Measurements from ENCODE around the gene MTRFR.

MTRFR gene

GRCh38 chr12:123223241-123223668 is 10.0 kb upstream of the MTRFR start:
- no peaks in the 10 kb centered on the region for H3K4me1 ChIP-seq (ENCODE audit: low read length)
- no peak overlapping the region for H3K9ac ChIP-seq (ENCODE audit: low read length)
- H3K4me3 ChIP-seq (ENCODE audit: low read length): no peak overlapping the region
- H3K79me2 ChIP-seq (ENCODE audit: low read length): peaks cover 7% of the 10 kb centered on the region
- TF ChIP-seq EZH2phosphoT487 (IDR thresholded peaks at IDR 0.05; ENCODE audit: low read depth) (no peak), CTCF (IDR thresholded peaks at IDR 0.05; ENCODE audit: low read depth, low read length) (no peak)
- H2AFZ ChIP-seq (ENCODE audit: low read depth, low read length): no peak overlapping the region
- no peaks in the 10 kb centered on the region for H3K9me3 ChIP-seq (ENCODE audit: insufficient read depth, low read length)
- H3K36me3 ChIP-seq (replicated peaks; ENCODE audit: low read depth, low read length): peaks cover 21% of the 10 kb centered on the region
- H3K4me2 ChIP-seq (ENCODE audit: low read length): no peak overlapping the region
- no peaks in the 10 kb centered on the region for H3K27me3 ChIP-seq (ENCODE audit: low read depth, low read length)
- no peaks in the 10 kb centered on the region for H4K20me1 ChIP-seq (ENCODE audit: insufficient read depth, low read length)
- no peak overlapping the region for H3K27ac ChIP-seq (ENCODE audit: low read length)

GRCh38 chr12:123225443-123225842 is 7.8 kb upstream of the MTRFR start:
- Histone ChIP-seq H3K9me3 (ENCODE audit: insufficient read depth, low read length) (no peaks in the 10 kb centered on the region), H3K79me2 (ENCODE audit: low read length) (peaks cover 21% of the 10 kb centered on the region), H4K20me1 (ENCODE audit: insufficient read depth, low read length) (no peaks in the 10 kb centered on the region), H3K36me3 (replicated peaks; ENCODE audit: low read depth, low read length) (peaks cover 19% of the 10 kb centered on the region), H3K27ac (ENCODE audit: low read length) (no peak overlapping the region), H3K4me3 (ENCODE audit: low read length) (no peak overlapping the region), H2AFZ (ENCODE audit: low read depth, low read length) (no peak overlapping the region), H3K4me1 (ENCODE audit: low read length) (no peaks in the 10 kb centered on the region), H3K4me2 (ENCODE audit: low read length) (no peak overlapping the region), H3K27me3 (ENCODE audit: low read depth, low read length) (no peaks in the 10 kb centered on the region), H3K9ac (ENCODE audit: low read length) (no peak overlapping the region)
- TF ChIP-seq CTCF (IDR thresholded peaks at IDR 0.05; ENCODE audit: low read depth, low read length) (no peak), EZH2phosphoT487 (IDR thresholded peaks at IDR 0.05; ENCODE audit: low read depth) (no peak)

GRCh38 chr12:123227581-123228258 is 5.5 kb upstream of the MTRFR start:
- Histone ChIP-seq H3K79me2 (ENCODE audit: low read length) (peaks cover 41% of the 10 kb centered on the region), H3K4me2 (ENCODE audit: low read length) (no peak overlapping the region), H3K36me3 (replicated peaks; ENCODE audit: low read depth, low read length) (peaks cover 10% of the 10 kb centered on the region), H3K27ac (ENCODE audit: low read length) (no peak overlapping the region), H3K4me1 (ENCODE audit: low read length) (peaks cover 5% of the 10 kb centered on the region; the same call in 1 of the 2 replicates), H4K20me1 (ENCODE audit: insufficient read depth, low read length) (no peaks in the 10 kb centered on the region), H3K27me3 (ENCODE audit: low read depth, low read length) (no peaks in the 10 kb centered on the region), H2AFZ (ENCODE audit: low read depth, low read length) (no peak overlapping the region), H3K4me3 (ENCODE audit: low read length) (no peak overlapping the region), H3K9ac (ENCODE audit: low read length) (no peak overlapping the region), H3K9me3 (ENCODE audit: insufficient read depth, low read length) (no peaks in the 10 kb centered on the region)
- TF ChIP-seq CTCF (IDR thresholded peaks at IDR 0.05; ENCODE audit: low read depth, low read length) (no peak), EZH2phosphoT487 (IDR thresholded peaks at IDR 0.05; ENCODE audit: low read depth) (no peak)

GRCh38 chr12:123229051-123229450 is 4.2 kb upstream of the MTRFR start:
- Histone ChIP-seq H3K27me3 (ENCODE audit: low read depth, low read length) (no peaks in the 10 kb centered on the region), H3K4me2 (ENCODE audit: low read length) (no peak overlapping the region), H3K79me2 (ENCODE audit: low read length) (peaks cover 48% of the 10 kb centered on the region)

More at GRCh38 chr12:123229051-123229450, 4.2 kb upstream of the MTRFR start:
- no peak overlapping the region for H3K4me3 ChIP-seq (ENCODE audit: low read length)
- no peak overlapping the region for H3K9ac ChIP-seq (ENCODE audit: low read length)
- H3K4me1 ChIP-seq (ENCODE audit: low read length): peaks cover 6% of the 10 kb centered on the region; the same call in 1 of the 2 replicates
- H4K20me1 ChIP-seq (ENCODE audit: insufficient read depth, low read length): no peaks in the 10 kb centered on the region
- H3K27ac ChIP-seq (ENCODE audit: low read length): no peak overlapping the region
- no peak overlapping the region for H2AFZ ChIP-seq (ENCODE audit: low read depth, low read length)
- no peaks in the 10 kb centered on the region for H3K9me3 ChIP-seq (ENCODE audit: insufficient read depth, low read length)
- H3K36me3 ChIP-seq (replicated peaks; ENCODE audit: low read depth, low read length): peaks cover 10% of the 10 kb centered on the region
- no peak for TF ChIP-seq EZH2phosphoT487 (IDR thresholded peaks at IDR 0.05; ENCODE audit: low read depth)
- TF ChIP-seq CTCF (IDR thresholded peaks at IDR 0.05; ENCODE audit: low read depth, low read length): no peak
